DND-41 (cell line): Measurements from ENCODE around the gene GSTK1.

Experiments
- ATAC-seq: fragments of 200-7000 bp; cut with Tn5 transposase; 3 replicates; pipeline ENCODE4 v1.9.1; 2021; ENCODE audit warnings: low read depth; ENCODE audit not compliant: insufficient read depth
- DNase-seq: peaks from one replicate; pipeline ENCODE4 v3.0.0-alpha.2; 2020
- H2AFZ ChIP-seq: 2 replicates; pipeline ENCODE4 v1.6.0; 2012; ENCODE audit warnings: low read depth, low read length
- H3K27ac ChIP-seq: 2 replicates; pipeline ENCODE4 v1.5.1; 2012; ENCODE audit warnings: low read length, inconsistent platforms
- H3K27me3 ChIP-seq: fragments of 200-600 bp; sonication (generic); 2 replicates; pipeline ENCODE4 v1.6.0; 2012; ENCODE audit warnings: low read length, mild to moderate bottlenecking, inconsistent platforms; ENCODE audit not compliant: insufficient read depth, poor library complexity
- H3K36me3 ChIP-seq: 2 replicates; pipeline ENCODE4 v1.5.1; 2012; ENCODE audit warnings: low read length, inconsistent platforms; ENCODE audit not compliant: insufficient read depth
- H3K4me1 ChIP-seq: 2 replicates; pipeline ENCODE4 v1.5.1; 2012; ENCODE audit warnings: mild to moderate bottlenecking, low read length; ENCODE audit not compliant: insufficient read depth
- H3K4me2 ChIP-seq: 2 replicates; pipeline ENCODE4 v1.6.0; 2012; ENCODE audit warnings: mild to moderate bottlenecking, moderate library complexity, low read length, inconsistent platforms; ENCODE audit not compliant: insufficient read depth
- H3K4me3 ChIP-seq, 2 experiments: fragments of 200-600 bp in 1 of 2; shearing (Covaris generic) in 1 of 2; 2 replicates each; pipeline ENCODE4 v1.5.1; 2012 to 2016; ENCODE audit warnings: inconsistent platforms in 2 of 2, low read length in 2 of 2, mild to moderate bottlenecking in 2 of 2, low read depth in 1 of 2, moderate library complexity in 1 of 2
- H3K79me2 ChIP-seq: 2 replicates; pipeline ENCODE4 v1.6.0; 2012; ENCODE audit warnings: low read length, inconsistent platforms; ENCODE audit not compliant: insufficient read depth
- H3K9ac ChIP-seq: 2 replicates; pipeline ENCODE4 v1.6.0; 2012; ENCODE audit warnings: low read depth, mild to moderate bottlenecking, inconsistent platforms, low read length, moderate library complexity
- H3K9me3 ChIP-seq: 2 replicates; pipeline ENCODE4 v1.5.1; 2012; ENCODE audit warnings: low read length, moderate library complexity, mild to moderate bottlenecking, inconsistent platforms; ENCODE audit not compliant: insufficient read depth, severe bottlenecking
- H4K20me1 ChIP-seq: 2 replicates; pipeline ENCODE4 v1.6.0; 2012; ENCODE audit warnings: low read length; ENCODE audit not compliant: insufficient read depth
- CTCF ChIP-seq: IDR thresholded peaks from 2 replicates; pipeline ENCODE4 v1.5.1; 2012; ENCODE audit warnings: borderline replicate concordance, low read length, moderate library complexity, mild to moderate bottlenecking; ENCODE audit not compliant: poor library complexity, severe bottlenecking; ENCODE audit errors: extremely low read depth
- EZH2 ChIP-seq: IDR thresholded peaks from 3 replicates; pipeline ENCODE4 v1.6.1; 2012; ENCODE audit warnings: borderline replicate concordance, low read depth, mild to moderate bottlenecking, moderate library complexity, low read length, inconsistent platforms; ENCODE audit not compliant: severe bottlenecking

The GSTK1 gene

GRCh38 chr7:143236408-143236990, 26.7 kb upstream of the GSTK1 start:
- TF ChIP-seq EZH2 (no peak), CTCF (no peak)
- Histone ChIP-seq H3K27me3 (no peaks in the 10 kb centered on the region), H3K9me3 (peaks cover 2% of the 10 kb centered on the region), H4K20me1 (no peaks in the 10 kb centered on the region), H3K4me2 (no peak overlapping the region), H3K79me2 (no peaks in the 10 kb centered on the region), H3K4me3 (no peak overlapping the region), H3K4me1 (no peaks in the 10 kb centered on the region), H3K36me3 (no peaks in the 10 kb centered on the region), H3K27ac (no peak overlapping the region), H2AFZ (no peak overlapping the region), H3K9ac (no peak overlapping the region)
- ATAC-seq (no peak), DNase-seq (no peak)

- Histone ChIP-seq H3K4me3 (no peak overlapping the region), H3K27ac (no peak overlapping the region), H3K27me3 (no peaks in the 10 kb centered on the region), H3K9ac (no peak overlapping the region), H3K9me3 (peaks cover 2% of the 10 kb centered on the region), H3K4me1 (no peaks in the 10 kb centered on the region), H3K4me2 (no peak overlapping the region), H4K20me1 (no peaks in the 10 kb centered on the region), H3K79me2 (no peaks in the 10 kb centered on the region), H2AFZ (no peak overlapping the region), H3K36me3 (no peaks in the 10 kb centered on the region)
- DNase-seq (no peak), ATAC-seq (no peak)
- TF ChIP-seq CTCF, result no peak
These were observed 25.9 kb upstream of the GSTK1 start for GRCh38 chr7:143237366-143237765.

- H3K4me1 ChIP-seq, result no peaks in the 10 kb centered on the region
- TF ChIP-seq EZH2, result no peak
- no peak for TF ChIP-seq CTCF
- no peak overlapping the region for H3K27ac ChIP-seq
- H3K27me3 ChIP-seq, result no peaks in the 10 kb centered on the region
- peaks cover 2% of the 10 kb centered on the region for H3K9me3 ChIP-seq
- H3K9ac ChIP-seq, result no peak overlapping the region
- H3K36me3 ChIP-seq, result no peaks in the 10 kb centered on the region
- no peaks in the 10 kb centered on the region for H3K79me2 ChIP-seq
- H2AFZ ChIP-seq, result no peak overlapping the region
- no peak overlapping the region for H3K4me2 ChIP-seq
- H4K20me1 ChIP-seq, result no peaks in the 10 kb centered on the region
- no peak overlapping the region for H3K4me3 ChIP-seq
- no peak for ATAC-seq
- DNase-seq, result no peak
These were observed 24.8 kb upstream of the GSTK1 start for GRCh38 chr7:143238289-143238980.

DNA sequence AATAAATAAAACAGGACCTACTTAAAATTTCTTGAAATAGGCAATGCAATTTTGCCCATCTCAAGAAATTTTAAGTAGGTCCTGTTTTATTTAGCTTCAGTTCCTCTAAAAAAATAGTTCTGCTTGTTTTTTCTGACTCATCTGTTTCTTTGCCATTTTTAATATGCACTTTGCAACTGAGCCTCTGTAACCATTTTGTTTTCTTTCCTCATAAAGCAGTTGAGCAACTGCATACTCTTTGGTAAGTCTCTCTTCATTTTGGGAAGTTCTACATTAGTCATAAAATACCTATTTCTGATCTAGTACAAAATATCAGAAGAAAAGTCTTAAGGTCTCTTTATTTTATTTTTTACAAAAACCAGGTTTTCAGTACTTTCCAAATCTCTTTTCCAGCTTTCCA, 23.4 kb upstream of the GSTK1 start:
- Histone ChIP-seq H2AFZ (no peak overlapping the region), H3K4me3 (no peak overlapping the region)

More for the DNA sequence above, 23.4 kb upstream of the GSTK1 start:
- Histone ChIP-seq H3K4me2 (no peak overlapping the region), H3K9me3 (peaks cover 2% of the 10 kb centered on the region), H3K79me2 (no peaks in the 10 kb centered on the region), H3K27me3 (no peaks in the 10 kb centered on the region), H3K27ac (no peak overlapping the region), H3K9ac (no peak overlapping the region), H4K20me1 (no peaks in the 10 kb centered on the region), H3K36me3 (no peaks in the 10 kb centered on the region), H3K4me1 (no peaks in the 10 kb centered on the region)
- DNase-seq, result no peak
- no peak for ATAC-seq
- no peak for TF ChIP-seq EZH2
- no peak for TF ChIP-seq CTCF
